IPS-18c (cell line): ENCODE results near the gene MICALL2.
"Not testable (repeated sequence)": the region's sequence is repeated elsewhere in the genome, so short reads cannot be mapped to it uniquely, and the experiment has no call there.

Experiments
- H3K4me3 ChIP-seq: 2 replicates; pipeline ENCODE4 v1.7.0; 2013; ENCODE audit warnings: low read depth, mild to moderate bottlenecking, low read length, moderate library complexity; ENCODE audit not compliant: insufficient read depth
- H3K9me3 ChIP-seq: one replicate; pipeline ENCODE4 v1.6.1; 2013; ENCODE audit warnings: mild to moderate bottlenecking, low read length, moderate library complexity; ENCODE audit not compliant: control insufficient read depth, insufficient read depth

MICALL2 gene

GRCh38 chr7:1444214-1444924 is 14.9 kb downstream of the MICALL2 start:
- Histone ChIP-seq H3K4me3 (no peak overlapping the region), H3K9me3 (no peaks in the 10 kb centered on the region)

GRCh38 chr7:1443587-1444200 is 15.6 kb downstream of the MICALL2 start:
- H3K4me3 ChIP-seq, H3K9me3 ChIP-seq: not testable (repeated sequence)

- no peak overlapping the region for H3K4me3 ChIP-seq
Measured at GRCh38 chr7:1442355-1443124, 16.7 kb downstream of the MICALL2 start.

GRCh38 chr7:1441615-1442354 is 17.5 kb downstream of the MICALL2 start:
- no peaks in the 10 kb centered on the region for H3K9me3 ChIP-seq

More at GRCh38 chr7:1442355-1443124, 16.7 kb downstream of the MICALL2 start:
- no peaks in the 10 kb centered on the region for H3K9me3 ChIP-seq

GRCh38 chr7:1440620-1441019 is 18.6 kb downstream of the MICALL2 start:
- Histone ChIP-seq H3K4me3 (no peak overlapping the region), H3K9me3 (no peaks in the 10 kb centered on the region)

More at GRCh38 chr7:1441615-1442354, 17.5 kb downstream of the MICALL2 start:
- H3K4me3 ChIP-seq, result no peak overlapping the region

GRCh38 chr7:1439373-1440363 is 19.6 kb downstream of the MICALL2 start:
- Histone ChIP-seq H3K9me3 (no peaks in the 10 kb centered on the region), H3K4me3 (no peak overlapping the region)

GRCh38 chr7:1438821-1439220 is 20.4 kb downstream of the MICALL2 start:
- Histone ChIP-seq H3K9me3 (no peaks in the 10 kb centered on the region), H3K4me3 (no peak overlapping the region)

- Histone ChIP-seq H3K4me3 (no peak overlapping the region), H3K9me3 (no peaks in the 10 kb centered on the region)
Measured at GRCh38 chr7:1438208-1438607, 21.1 kb downstream of the MICALL2 start.

- no peaks in the 10 kb centered on the region for H3K9me3 ChIP-seq
- no peak overlapping the region for H3K4me3 ChIP-seq
Measured at GRCh38 chr7:1437155-1437880, 22.0 kb downstream of the MICALL2 start.

- Histone ChIP-seq H3K9me3 (no peaks in the 10 kb centered on the region), H3K4me3 (no peak overlapping the region)
Measured at GRCh38 chr7:1436608-1437007, 22.7 kb downstream of the MICALL2 start.

GRCh38 chr7:1434891-1435670 is 24.2 kb downstream of the MICALL2 start:
- H3K9me3 ChIP-seq, result no peaks in the 10 kb centered on the region
- no peak overlapping the region for H3K4me3 ChIP-seq

GRCh38 chr7:1434165-1434718 is 25.0 kb downstream of the MICALL2 start:
- H3K9me3 ChIP-seq, result no peaks in the 10 kb centered on the region
- no peak overlapping the region for H3K4me3 ChIP-seq

- Histone ChIP-seq H3K9me3 (no peaks in the 10 kb centered on the region), H3K4me3 (no peak overlapping the region)
Measured at GRCh38 chr7:1433128-1433920, 25.9 kb downstream of the MICALL2 start.

GRCh38 chr7:1432411-1433082 is 26.7 kb downstream of the MICALL2 start:
- H3K4me3 ChIP-seq, result no peak overlapping the region
- no peaks in the 10 kb centered on the region for H3K9me3 ChIP-seq
